ENCODE results near the gene DHRS13.

DNA sequence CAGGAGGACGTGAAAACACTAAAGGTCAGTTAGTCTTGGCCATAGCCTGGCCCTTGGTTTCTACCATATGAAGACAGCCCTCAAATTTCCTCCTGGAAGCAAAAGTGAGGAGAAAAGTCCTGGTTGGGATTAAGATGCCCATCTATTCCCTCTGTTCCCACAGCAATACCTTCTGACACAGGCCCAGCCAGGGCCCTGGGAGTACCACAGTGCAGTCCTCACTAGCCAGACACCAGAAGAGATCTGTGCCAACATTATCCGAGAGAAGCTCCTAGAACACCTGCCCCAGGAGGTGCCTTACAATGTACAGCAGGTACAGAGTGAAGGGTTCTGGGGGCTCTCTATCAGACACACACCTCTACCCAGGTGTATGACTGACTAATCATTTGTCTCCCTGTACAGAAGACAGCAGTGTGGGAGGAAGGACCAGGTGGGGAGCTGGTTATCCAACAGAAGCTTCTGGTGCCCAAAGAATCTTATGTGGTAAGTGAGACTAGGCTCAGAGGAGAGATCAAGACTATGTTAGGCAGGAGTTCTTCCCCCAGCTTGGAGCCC, 44.0 kb downstream of the DHRS13 start:
- TF ChIP-seq YY1 (IDR thresholded peaks at IDR 0.05; ENCODE audit: insufficient read depth, insufficient read length) (no peak), SUZ12 (IDR thresholded peaks at IDR 0.05; ENCODE audit: extremely low read depth, insufficient read depth, insufficient read length) (no peak), ZNF274 (IDR thresholded peaks at IDR 0.05; ENCODE audit: low read depth, low read length) (no peak)

Data from NT2/D1 (cell line).